HT-29 (cell line): ENCODE results near the gene SLC25A26. TPM values are rescaled to one million over a fixed set of nuclear protein-coding genes. Genes with fewer than 3 reads are reported as not detected.

Source experiments
- small RNA-seq: library from RNA; depleted of rRNA; stranded (forward); fragments of <200 nt; gene quantifications from one replicate; pipeline ENCODE3, GENCODE V24; 2014
- total RNA-seq: library from RNA; depleted of rRNA; stranded (reverse); fragments of >200 nt; shearing (Covaris generic); gene quantifications from 2 replicates; pipeline ENCODE4 v1.2.3, GENCODE V29; 2014; rRNA removed

The SLC25A26 gene
- total RNA-seq, 1 experiment from 2014 or later, result 11.0 TPM

Small RNA genes within 50 kb of the gene (small RNA-seq; reads per million reads assigned to genes)
- gene RN7SL482P, result not detected
- gene RNU6-787P, result not detected

Other genes starting within 250 kb of the SLC25A26 start
- gene MAGI1, start 182.1 kb upstream of the SLC25A26 start, total RNA-seq, result 15.6 and 26.2 TPM in 2 replicates